HTERT RPE-1 (cell line): ENCODE measurements around the gene SLC44A5.
"Not testable (repeated sequence)": the region's sequence is repeated elsewhere in the genome, so short reads cannot be mapped to it uniquely, and the experiment has no call there.

Experiments
- in situ Hi-C: fragments of 300-500 bp; cut with MboI; formaldehyde crosslinking; loops from 4 replicates; pipeline ENCODE4 v1.14.3; 2020; ENCODE audit warnings: low sequenced_read_pairs

The SLC44A5 gene

GRCh38 chr1:75522389-75522788, 88.5 kb downstream of the SLC44A5 start:
- in situ Hi-C loops: no loop called here

- in situ Hi-C loops: no loop called here
These were observed 89.3 kb downstream of the SLC44A5 start for GRCh38 chr1:75521658-75522057.

GRCh38 chr1:75520862-75521475, 89.9 kb downstream of the SLC44A5 start:
- in situ Hi-C loops: no loop called here

- in situ Hi-C loops: no loop called here
These were observed 91.1 kb downstream of the SLC44A5 start for GRCh38 chr1:75519651-75520427.

GRCh38 chr1:75518686-75519085, 92.2 kb downstream of the SLC44A5 start:
- in situ Hi-C loops: no loop called here

DNA sequence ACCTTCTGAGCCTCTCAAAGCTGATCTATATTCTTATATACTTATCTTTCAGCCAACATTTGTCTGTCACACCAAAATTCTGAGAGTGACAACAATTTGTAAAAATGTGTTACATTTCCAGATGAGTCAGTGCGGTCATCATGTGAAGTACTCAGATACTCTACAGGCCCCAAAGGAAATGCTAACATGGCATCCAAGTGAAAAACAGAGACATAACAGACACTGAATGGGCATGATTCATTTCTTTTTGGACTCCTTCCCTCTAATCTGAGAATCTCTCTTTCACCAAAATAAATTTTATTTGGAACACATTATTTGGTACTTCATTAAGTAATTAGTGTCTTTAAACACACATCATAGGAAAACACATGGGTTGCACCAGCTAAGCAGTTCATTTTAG, 96.6 kb downstream of the SLC44A5 start:
- in situ Hi-C loops: no loop called here

DNA sequence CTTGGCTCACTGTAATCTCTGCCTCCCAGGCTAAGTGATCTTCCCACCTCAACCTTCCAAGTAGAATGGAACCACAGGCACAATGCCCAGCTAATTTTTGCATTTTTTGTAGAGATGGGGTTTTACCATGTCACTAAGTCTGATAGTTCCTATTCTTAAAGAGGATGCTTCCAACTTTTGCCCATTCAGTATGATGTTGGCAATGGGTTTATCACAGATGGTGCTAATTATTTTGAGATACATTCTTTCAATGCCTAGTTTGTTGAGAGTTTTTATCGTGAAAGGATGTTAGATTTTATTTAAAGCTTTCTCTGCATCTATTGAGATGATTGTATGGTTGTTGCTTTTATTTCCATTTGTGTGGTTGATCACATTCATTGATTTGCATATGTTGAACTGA, 103.9 kb downstream of the SLC44A5 start:
- in situ Hi-C loops: no loop called here

GRCh38 chr1:75503221-75503974, 107.5 kb downstream of the SLC44A5 start:
- in situ Hi-C loops: no loop called here

DNA sequence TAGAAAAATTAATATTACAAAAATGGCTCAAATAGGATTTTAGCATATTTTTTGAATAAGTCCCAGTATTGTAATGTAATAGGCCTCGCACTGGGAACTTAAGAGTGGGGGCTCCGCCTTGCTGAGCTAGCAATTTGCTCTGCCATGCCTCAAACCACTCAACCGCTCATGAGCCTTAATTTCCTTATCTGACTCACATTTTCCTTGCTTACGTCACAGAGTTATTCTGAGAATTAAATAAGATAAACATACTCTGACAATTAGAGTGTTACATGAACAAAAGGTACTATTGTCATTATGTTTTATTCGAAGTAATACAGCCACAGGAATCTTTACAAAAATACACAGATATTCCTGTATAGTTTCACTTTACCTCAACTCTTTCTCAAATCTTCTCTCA, 108.1 kb downstream of the SLC44A5 start:
- in situ Hi-C loops: no loop called here

GRCh38 chr1:75501577-75502295, 109.2 kb downstream of the SLC44A5 start:
- in situ Hi-C loops: no loop called here

GRCh38 chr1:75492011-75492410, 118.9 kb downstream of the SLC44A5 start:
- in situ Hi-C loops: no loop called here

DNA sequence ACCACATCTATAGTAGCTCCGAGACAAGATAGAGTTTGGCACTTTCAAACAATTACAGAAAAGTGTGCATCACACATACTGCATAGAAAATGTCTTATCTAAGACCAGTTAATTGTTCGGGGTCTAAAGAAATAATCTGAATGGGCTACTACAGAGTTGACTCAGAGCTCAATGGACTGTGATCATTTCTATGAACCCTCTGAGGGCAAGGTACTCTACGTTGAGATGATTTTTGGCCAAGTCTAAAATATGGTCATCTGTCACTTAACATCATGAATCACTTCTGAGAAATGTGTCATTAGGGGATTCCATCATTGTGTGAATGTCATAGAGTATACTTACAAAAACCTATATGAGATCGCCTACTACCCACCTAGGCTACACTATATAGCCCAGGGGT, 123.5 kb downstream of the SLC44A5 start:
- in situ Hi-C loops: no loop called here

GRCh38 chr1:75484789-75485188, 126.1 kb downstream of the SLC44A5 start:
- in situ Hi-C loops: no loop called here

DNA sequence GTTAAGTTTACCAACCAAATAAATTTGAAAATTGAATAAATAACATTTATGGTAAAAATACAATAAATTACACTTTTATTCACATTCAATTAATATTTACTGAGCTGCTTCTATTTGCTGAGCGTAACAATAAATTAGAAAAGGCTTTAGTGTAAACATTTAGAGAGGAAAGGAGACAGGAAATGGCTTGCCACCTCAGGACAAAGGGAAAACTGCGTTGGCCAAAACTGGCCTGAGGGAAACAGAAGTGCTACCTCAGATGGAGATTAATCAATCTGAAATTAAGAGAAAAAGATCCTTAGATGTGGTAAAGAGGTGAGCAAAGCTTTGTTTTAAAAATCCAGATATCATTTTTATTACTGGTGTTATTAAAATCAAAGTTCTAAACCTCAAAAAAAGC, 128.0 kb downstream of the SLC44A5 start:
- in situ Hi-C loops: no loop called here

- in situ Hi-C loops: not testable (repeated sequence)
These were observed 134.4 kb downstream of the SLC44A5 start for GRCh38 chr1:75476486-75476885.

GRCh38 chr1:75475696-75476095, 135.2 kb downstream of the SLC44A5 start:
- in situ Hi-C loops: no loop called here

- in situ Hi-C loops: no loop called here
These were observed 137.8 kb downstream of the SLC44A5 start for GRCh38 chr1:75472971-75473603.

DNA sequence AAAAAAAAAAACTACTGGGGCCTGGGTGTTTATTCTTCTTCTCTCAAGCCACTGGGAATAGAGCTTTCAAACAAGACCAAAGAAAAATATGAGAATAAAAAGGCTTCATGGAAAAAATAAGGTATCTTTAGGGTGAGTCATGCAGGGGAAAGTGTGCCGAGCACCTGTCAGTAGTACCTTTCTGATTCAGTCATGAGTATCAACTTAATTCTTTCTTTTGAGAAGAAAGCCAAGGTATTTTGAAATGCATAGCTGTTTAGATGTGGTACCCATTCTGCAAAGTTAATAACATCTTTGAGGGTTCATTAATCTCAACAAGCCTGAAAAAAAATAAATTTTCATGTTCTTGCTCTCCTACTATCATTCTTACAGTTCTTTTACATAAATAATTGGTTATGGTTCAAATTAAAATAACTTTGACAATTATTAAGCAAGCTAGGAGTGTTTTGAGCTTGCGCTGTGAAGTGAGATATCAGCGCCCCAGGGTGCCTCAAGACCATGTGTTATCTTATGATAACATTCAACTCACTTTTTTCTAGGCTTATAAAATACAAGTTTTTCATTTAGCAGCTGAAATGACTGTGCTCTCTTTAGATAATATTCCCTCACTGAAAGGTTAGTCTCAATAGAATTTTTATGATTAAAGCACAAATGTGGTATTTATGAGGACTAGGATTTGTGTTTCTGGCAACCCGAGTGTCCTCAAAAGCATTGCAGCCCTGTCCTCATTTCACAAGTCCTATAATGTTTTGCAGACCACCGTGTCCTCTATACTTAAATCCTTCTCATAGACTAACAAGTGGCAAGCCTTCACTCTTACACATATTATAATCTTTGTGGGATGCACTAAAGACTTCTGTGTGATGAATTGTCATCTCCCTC, 138.6 kb downstream of the SLC44A5 start:
- in situ Hi-C loops: no loop called here

- in situ Hi-C loops: no loop called here
These were observed 139.7 kb downstream of the SLC44A5 start for GRCh38 chr1:75471252-75471651.

GRCh38 chr1:75470448-75470847, 140.5 kb downstream of the SLC44A5 start:
- in situ Hi-C loops: no loop called here
